SIG-M5 (cell line): Measurements from ENCODE around the gene CD200R1.

ENCODE experiments used
- DNase-seq: peaks from one replicate; lab custom pipeline; 2025; lab: John Stamatoyannopoulos, UW

Gene CD200R1

GRCh38 chr3:112888381-112889085, 86.4 kb downstream of the CD200R1 start:
- no peak for DNase-seq

- DNase-seq = no peak
Measured at GRCh38 chr3:112884678-112885290, 90.1 kb downstream of the CD200R1 start.

GRCh38 chr3:112881891-112882290, 93.0 kb downstream of the CD200R1 start:
- DNase-seq = no peak

GRCh38 chr3:112875561-112875960, 99.3 kb downstream of the CD200R1 start:
- no peak for DNase-seq

- DNase-seq = no peak
Measured at GRCh38 chr3:112874725-112875124, 100.2 kb downstream of the CD200R1 start.

- DNase-seq = no peak
Measured at GRCh38 chr3:112873632-112874031, 101.3 kb downstream of the CD200R1 start.

GRCh38 chr3:112871735-112872134, 103.2 kb downstream of the CD200R1 start:
- no peak for DNase-seq
